ENCODE data around the gene KSR2.
"Not testable (repeated sequence)": the region's sequence is repeated elsewhere in the genome, so short reads cannot be mapped to it uniquely, and the experiment has no call there.

KSR2 gene

DNA sequence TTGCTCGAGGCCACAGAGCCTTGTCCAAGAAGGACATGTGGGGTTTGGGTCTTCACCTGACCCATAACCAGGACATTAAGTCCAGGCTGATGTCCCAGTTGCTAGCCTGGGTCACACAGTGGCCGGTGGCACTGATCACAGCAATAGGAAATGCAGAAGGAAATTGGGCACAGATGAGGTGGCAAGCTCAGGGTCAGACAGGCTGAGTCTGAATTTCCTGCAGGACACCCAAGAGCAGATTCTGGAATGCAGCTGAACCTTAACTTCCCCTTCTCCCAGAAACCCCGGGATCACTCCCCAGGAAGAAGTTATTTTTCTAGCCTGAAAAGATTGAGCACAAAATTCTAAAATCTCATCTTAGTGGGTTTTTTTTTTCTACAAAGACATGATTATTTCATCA lies 199.9 kb downstream of the KSR2 start:
- no peaks in the 10 kb centered on the region for H3K36me3 ChIP-seq (ENCODE audit: control insufficient read depth, insufficient read depth, low read length)
- H3K4me1 ChIP-seq (ENCODE audit: control insufficient read depth, insufficient read depth, low read length), result no peaks in the 10 kb centered on the region
- 92 to 93% methylated on average over 3 of the region's 3 CpGs for WGBS, 2 experiments
- H3K4me3 ChIP-seq (ENCODE audit: insufficient read depth, low read depth, low read length), result no peak overlapping the region
- no peak overlapping the region for H3K27ac ChIP-seq (ENCODE audit: insufficient read depth, low read depth, low read length, poor library complexity, severe bottlenecking)
- no peaks in the 10 kb centered on the region for H3K9me3 ChIP-seq (ENCODE audit: control insufficient read depth, low read length)
- H3K27me3 ChIP-seq (ENCODE audit: control insufficient read depth, insufficient read depth, low read length, poor library complexity, severe bottlenecking), result no peaks in the 10 kb centered on the region

DNA sequence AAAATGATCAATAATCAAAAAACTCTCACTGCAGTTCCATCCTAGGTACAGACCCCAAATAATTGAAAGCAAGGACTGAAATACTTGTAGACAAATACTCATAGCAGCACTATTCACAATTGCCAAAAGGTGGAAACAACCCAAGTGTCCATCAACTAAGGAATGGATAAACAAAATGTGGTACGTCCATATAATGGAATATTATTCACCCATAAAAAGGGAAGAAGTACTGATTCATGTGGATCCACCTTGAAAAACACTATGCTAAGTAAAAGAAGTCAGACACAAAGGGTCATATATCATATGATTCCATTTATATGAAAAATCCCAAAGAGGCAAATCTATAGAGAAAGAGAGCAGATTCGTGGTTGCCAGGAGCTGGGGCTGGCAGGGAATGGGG lies 202.8 kb downstream of the KSR2 start:
- Histone ChIP-seq H3K27me3 (ENCODE audit: control insufficient read depth, insufficient read depth, low read length, poor library complexity, severe bottlenecking) (no peaks in the 10 kb centered on the region), H3K27ac (ENCODE audit: insufficient read depth, low read depth, low read length, poor library complexity, severe bottlenecking) (no peak overlapping the region), H3K36me3 (ENCODE audit: control insufficient read depth, insufficient read depth, low read length) (no peaks in the 10 kb centered on the region), H3K9me3 (ENCODE audit: control insufficient read depth, low read length) (no peaks in the 10 kb centered on the region), H3K4me1 (ENCODE audit: control insufficient read depth, insufficient read depth, low read length) (no peaks in the 10 kb centered on the region), H3K4me3 (ENCODE audit: insufficient read depth, low read depth, low read length) (no peak overlapping the region)
- 96% methylated on average over 1 of the region's 2 CpGs for WGBS, 2 experiments

DNA sequence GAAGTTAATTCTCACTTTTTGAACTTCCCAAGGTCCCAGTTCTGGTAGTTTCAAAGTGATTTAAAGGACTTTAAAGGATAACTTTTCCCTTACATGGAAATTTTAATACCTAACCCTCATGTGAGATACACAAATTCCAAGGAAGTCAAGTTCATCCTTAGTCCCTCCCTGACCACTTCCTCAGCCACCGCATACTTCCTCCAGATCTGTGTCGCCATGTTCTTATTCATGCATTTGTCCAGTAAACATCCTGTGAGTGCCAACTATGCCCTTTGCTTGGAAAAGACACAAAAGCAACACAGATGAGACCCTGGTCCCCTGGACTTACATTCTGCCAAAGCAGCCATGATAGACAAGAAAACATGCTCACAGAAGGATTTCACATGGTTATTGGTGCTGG lies 206.6 kb downstream of the KSR2 start:
- 97 to 98% methylated on average over 2 of the region's 2 CpGs for WGBS, 2 experiments
- H3K9me3 ChIP-seq (ENCODE audit: control insufficient read depth, low read length), result no peaks in the 10 kb centered on the region
- no peaks in the 10 kb centered on the region for H3K4me1 ChIP-seq (ENCODE audit: control insufficient read depth, insufficient read depth, low read length)
- H3K36me3 ChIP-seq (ENCODE audit: control insufficient read depth, insufficient read depth, low read length), result no peaks in the 10 kb centered on the region
- H3K27ac ChIP-seq (ENCODE audit: insufficient read depth, low read depth, low read length, poor library complexity, severe bottlenecking), result no peak overlapping the region
- no peak overlapping the region for H3K4me3 ChIP-seq (ENCODE audit: insufficient read depth, low read depth, low read length)
- no peaks in the 10 kb centered on the region for H3K27me3 ChIP-seq (ENCODE audit: control insufficient read depth, insufficient read depth, low read length, poor library complexity, severe bottlenecking)

DNA sequence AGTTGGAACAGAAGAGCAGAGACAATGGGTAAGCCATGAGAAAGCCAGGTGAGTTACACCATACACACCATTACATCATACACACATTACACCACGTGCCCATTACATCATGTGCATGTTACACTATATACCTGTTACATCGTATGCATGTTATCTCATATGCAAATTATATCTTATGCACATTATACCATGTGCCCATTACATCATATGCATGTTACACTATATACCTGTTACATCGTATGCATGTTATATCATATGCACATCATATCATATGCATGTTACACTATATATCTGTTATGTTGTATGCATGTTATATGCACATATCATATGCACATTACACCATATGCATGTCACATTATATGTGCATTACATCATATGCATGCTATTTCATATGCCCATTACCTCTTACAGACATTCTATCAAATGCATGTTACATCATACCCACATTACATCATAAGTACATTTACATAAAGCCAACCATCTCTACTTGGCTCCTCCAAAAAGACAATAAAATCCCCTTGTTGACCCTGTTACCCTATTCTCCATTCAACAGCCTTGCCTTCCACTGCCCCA lies 207.2 kb downstream of the KSR2 start:
- Histone ChIP-seq H3K9me3 (ENCODE audit: control insufficient read depth, low read length) (no peaks in the 10 kb centered on the region), H3K27me3 (ENCODE audit: control insufficient read depth, insufficient read depth, low read length, poor library complexity, severe bottlenecking) (no peaks in the 10 kb centered on the region), H3K4me3 (ENCODE audit: insufficient read depth, low read depth, low read length) (no peak overlapping the region), H3K36me3 (ENCODE audit: control insufficient read depth, insufficient read depth, low read length) (no peaks in the 10 kb centered on the region), H3K4me1 (ENCODE audit: control insufficient read depth, insufficient read depth, low read length) (no peaks in the 10 kb centered on the region), H3K27ac (ENCODE audit: insufficient read depth, low read depth, low read length, poor library complexity, severe bottlenecking) (no peak overlapping the region)
- WGBS, 2 experiments, result 93 to 96% methylated on average over 3 of the region's 3 CpGs

DNA sequence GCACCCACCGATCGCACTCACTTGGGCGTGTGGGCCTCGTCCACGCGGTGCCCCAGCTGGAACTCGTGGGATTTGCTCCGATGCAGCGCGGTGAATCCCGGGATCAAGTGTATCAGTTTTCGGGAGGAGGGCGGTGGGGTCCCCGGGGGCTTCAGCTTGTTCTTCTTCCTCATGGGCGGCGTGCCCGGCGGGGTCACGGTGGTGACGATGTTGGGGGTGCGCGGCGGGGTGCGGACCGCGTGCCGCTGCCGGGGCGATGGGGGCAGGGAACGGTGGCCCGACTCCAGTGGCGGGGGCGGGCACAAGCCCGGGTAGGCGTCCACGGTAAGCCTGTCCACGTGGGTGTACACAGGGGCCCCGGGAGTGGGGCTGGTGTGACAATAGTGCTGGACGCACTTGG lies 207.8 kb downstream of the KSR2 start:
- Histone ChIP-seq H3K27ac (ENCODE audit: insufficient read depth, low read depth, low read length, poor library complexity, severe bottlenecking) (no peak overlapping the region), H3K9me3 (ENCODE audit: control insufficient read depth, low read length) (no peaks in the 10 kb centered on the region), H3K36me3 (ENCODE audit: control insufficient read depth, insufficient read depth, low read length) (no peaks in the 10 kb centered on the region), H3K4me3 (ENCODE audit: insufficient read depth, low read depth, low read length) (no peak overlapping the region), H3K4me1 (ENCODE audit: control insufficient read depth, insufficient read depth, low read length) (no peaks in the 10 kb centered on the region), H3K27me3 (ENCODE audit: control insufficient read depth, insufficient read depth, low read length, poor library complexity, severe bottlenecking) (no peaks in the 10 kb centered on the region)
- WGBS, 2 experiments, result 96 to 97% methylated on average over 39 of the region's 39 CpGs

DNA sequence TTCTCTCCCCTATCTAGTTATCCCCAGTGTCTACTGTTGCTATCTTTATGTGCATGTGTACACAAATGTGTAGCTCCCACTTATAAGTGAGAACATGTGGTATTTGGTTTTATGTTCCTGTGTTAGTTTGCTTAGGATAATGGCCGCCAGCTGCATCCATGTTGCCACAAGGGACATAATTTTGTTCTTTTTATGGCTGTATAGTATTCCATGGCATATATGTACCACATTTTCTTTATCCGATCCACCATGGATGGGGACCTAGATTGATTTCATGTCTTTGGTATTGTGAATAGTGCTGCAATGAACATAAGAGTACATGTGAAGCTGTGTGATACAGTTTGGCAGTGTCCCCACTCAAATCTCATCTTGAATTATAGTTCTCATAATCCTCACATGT lies 218.1 kb downstream of the KSR2 start:
- 86 to 96% methylated on average over 2 of the region's 2 CpGs for whole genome bisulfite sequencing, 2 experiments
- Histone ChIP-seq H3K4me3 (ENCODE audit: insufficient read depth, low read depth, low read length) (no peak overlapping the region), H3K36me3 (ENCODE audit: control insufficient read depth, insufficient read depth, low read length) (no peaks in the 10 kb centered on the region), H3K27ac (ENCODE audit: insufficient read depth, low read depth, low read length, poor library complexity, severe bottlenecking) (no peak overlapping the region), H3K9me3 (ENCODE audit: control insufficient read depth, low read length) (no peaks in the 10 kb centered on the region), H3K4me1 (ENCODE audit: control insufficient read depth, insufficient read depth, low read length) (no peaks in the 10 kb centered on the region), H3K27me3 (ENCODE audit: control insufficient read depth, insufficient read depth, low read length, poor library complexity, severe bottlenecking) (no peaks in the 10 kb centered on the region)

DNA sequence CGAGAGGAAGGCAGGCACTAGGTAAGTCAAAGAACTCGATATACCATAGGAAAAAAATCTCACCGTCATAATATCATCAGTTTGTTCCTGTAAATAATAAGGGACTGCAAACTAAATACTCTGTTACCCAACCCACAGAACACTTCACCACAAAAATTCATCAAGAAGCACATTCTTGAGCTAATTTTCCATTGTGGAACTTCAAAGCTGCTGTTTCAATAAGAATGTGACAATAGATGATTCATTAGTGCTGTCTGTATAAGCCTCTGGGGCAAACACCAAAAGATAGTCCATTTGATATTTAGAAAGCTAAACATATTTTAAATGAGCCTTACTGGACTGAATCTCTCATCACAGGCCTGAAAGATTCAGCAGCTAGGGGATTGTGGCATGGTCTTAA lies 219.4 kb downstream of the KSR2 start:
- 96 to 98% methylated on average over 3 of the region's 3 CpGs for WGBS, 2 experiments

DNA sequence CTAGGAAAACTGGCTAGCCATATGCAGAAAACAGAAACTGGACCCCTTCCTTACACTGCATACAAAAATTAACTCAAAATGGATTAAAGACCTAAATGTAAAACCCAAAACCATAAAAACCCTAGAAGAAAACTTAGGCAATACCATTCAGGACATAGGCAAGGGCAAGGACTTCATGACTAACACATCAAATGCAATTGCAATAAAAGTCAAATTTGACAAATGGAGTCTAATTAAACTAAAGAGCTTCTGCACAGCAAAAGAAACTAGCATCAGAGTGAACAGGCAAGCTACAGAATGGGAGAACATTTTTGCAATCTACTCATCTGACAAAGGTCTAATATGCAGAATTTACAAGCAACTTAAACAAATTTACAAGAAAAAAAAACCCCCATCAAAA lies 222.4 kb downstream of the KSR2 start:
- H3K4me3 ChIP-seq (ENCODE audit: insufficient read depth, low read depth, low read length); H3K36me3 ChIP-seq (ENCODE audit: control insufficient read depth, insufficient read depth, low read length); H3K9me3 ChIP-seq (ENCODE audit: control insufficient read depth, low read length); H3K27ac ChIP-seq (ENCODE audit: insufficient read depth, low read depth, low read length, poor library complexity, severe bottlenecking); H3K27me3 ChIP-seq (ENCODE audit: control insufficient read depth, insufficient read depth, low read length, poor library complexity, severe bottlenecking); H3K4me1 ChIP-seq (ENCODE audit: control insufficient read depth, insufficient read depth, low read length): not testable (repeated sequence)

More for the DNA sequence above, 219.4 kb downstream of the KSR2 start:
- Histone ChIP-seq H3K27ac (ENCODE audit: insufficient read depth, low read depth, low read length, poor library complexity, severe bottlenecking) (no peak overlapping the region), H3K36me3 (ENCODE audit: control insufficient read depth, insufficient read depth, low read length) (no peaks in the 10 kb centered on the region), H3K4me3 (ENCODE audit: insufficient read depth, low read depth, low read length) (no peak overlapping the region), H3K4me1 (ENCODE audit: control insufficient read depth, insufficient read depth, low read length) (no peaks in the 10 kb centered on the region), H3K9me3 (ENCODE audit: control insufficient read depth, low read length) (no peaks in the 10 kb centered on the region), H3K27me3 (ENCODE audit: control insufficient read depth, insufficient read depth, low read length, poor library complexity, severe bottlenecking) (no peaks in the 10 kb centered on the region)

DNA sequence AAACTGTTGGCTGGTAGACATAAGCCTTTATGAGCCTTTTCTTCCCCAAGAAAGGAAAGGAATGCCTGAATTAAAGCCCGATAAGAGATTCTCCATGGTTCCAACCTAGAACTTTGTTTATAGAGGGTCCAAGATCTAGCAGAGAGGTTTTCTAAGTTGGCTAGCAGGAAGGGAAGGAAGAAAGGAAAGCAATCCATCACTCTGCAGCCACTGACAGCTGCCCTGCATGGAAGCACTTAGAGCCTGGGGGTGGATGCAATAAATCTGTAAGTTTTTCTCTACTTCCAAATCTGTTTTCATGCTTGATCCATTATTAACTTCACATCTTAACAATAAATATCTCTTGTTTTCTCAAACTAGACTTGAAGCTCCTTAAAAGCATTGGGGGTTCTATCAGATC lies 224.4 kb downstream of the KSR2 start:
- Histone ChIP-seq H3K27me3 (ENCODE audit: control insufficient read depth, insufficient read depth, low read length, poor library complexity, severe bottlenecking) (no peaks in the 10 kb centered on the region), H3K27ac (ENCODE audit: insufficient read depth, low read depth, low read length, poor library complexity, severe bottlenecking) (no peak overlapping the region), H3K36me3 (ENCODE audit: control insufficient read depth, insufficient read depth, low read length) (no peaks in the 10 kb centered on the region), H3K4me3 (ENCODE audit: insufficient read depth, low read depth, low read length) (no peak overlapping the region), H3K9me3 (ENCODE audit: control insufficient read depth, low read length) (no peaks in the 10 kb centered on the region), H3K4me1 (ENCODE audit: control insufficient read depth, insufficient read depth, low read length) (no peaks in the 10 kb centered on the region)
- 0% methylated on average over 1 of the region's 1 CpG for WGBS, 2 experiments

DNA sequence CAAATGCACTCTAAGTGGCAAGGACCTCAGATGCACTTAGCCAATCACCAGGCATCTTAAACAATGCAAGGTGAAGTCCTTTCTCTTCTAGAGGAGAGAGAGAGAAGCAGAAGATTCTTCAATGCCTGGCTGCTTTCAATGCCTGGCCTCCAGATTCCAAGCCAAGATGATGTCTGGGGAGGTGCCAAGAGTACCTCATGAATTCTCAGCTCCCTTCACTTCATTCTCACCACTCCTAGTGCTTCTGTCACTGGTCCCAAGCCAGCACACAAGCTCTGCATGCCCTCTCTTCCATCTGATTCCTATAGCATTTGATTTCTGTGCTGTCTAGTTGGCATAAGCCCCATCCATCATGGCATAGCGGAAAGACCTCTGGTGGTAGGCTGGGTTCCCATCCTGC lies 225.0 kb downstream of the KSR2 start:
- WGBS, 2 experiments, result 92 to 95% methylated on average over 1 of the region's 1 CpG
- H3K27ac ChIP-seq (ENCODE audit: insufficient read depth, low read depth, low read length, poor library complexity, severe bottlenecking), result no peak overlapping the region
- H3K4me3 ChIP-seq (ENCODE audit: insufficient read depth, low read depth, low read length), result no peak overlapping the region
- H3K27me3 ChIP-seq (ENCODE audit: control insufficient read depth, insufficient read depth, low read length, poor library complexity, severe bottlenecking), result no peaks in the 10 kb centered on the region
- no peaks in the 10 kb centered on the region for H3K9me3 ChIP-seq (ENCODE audit: control insufficient read depth, low read length)
- H3K36me3 ChIP-seq (ENCODE audit: control insufficient read depth, insufficient read depth, low read length), result no peaks in the 10 kb centered on the region
- H3K4me1 ChIP-seq (ENCODE audit: control insufficient read depth, insufficient read depth, low read length), result no peaks in the 10 kb centered on the region

DNA sequence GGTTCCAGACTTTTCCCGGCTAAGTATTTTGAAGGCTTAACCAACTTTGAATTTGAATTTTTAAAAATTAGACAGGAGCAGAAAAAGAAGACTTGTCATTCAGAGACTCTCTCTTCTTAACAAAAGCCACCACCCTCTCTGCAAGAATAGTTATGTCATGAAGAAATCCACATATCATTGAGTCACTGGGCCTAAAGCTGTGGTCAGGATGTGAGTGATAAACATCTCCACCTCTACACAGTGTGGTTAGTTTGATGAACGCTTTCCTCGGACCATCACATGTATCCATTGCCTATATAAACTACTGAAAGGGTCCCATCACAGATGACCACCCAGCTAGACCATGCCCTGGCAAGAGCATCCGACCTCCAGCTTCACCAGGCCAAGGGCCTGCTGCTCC lies 226.1 kb downstream of the KSR2 start:
- WGBS, 2 experiments, result 93 to 97% methylated on average over 4 of the region's 4 CpGs
- H3K9me3 ChIP-seq (ENCODE audit: control insufficient read depth, low read length), result no peaks in the 10 kb centered on the region
- H3K27ac ChIP-seq (ENCODE audit: insufficient read depth, low read depth, low read length, poor library complexity, severe bottlenecking), result no peak overlapping the region
- no peaks in the 10 kb centered on the region for H3K36me3 ChIP-seq (ENCODE audit: control insufficient read depth, insufficient read depth, low read length)
- H3K27me3 ChIP-seq (ENCODE audit: control insufficient read depth, insufficient read depth, low read length, poor library complexity, severe bottlenecking), result no peaks in the 10 kb centered on the region
- H3K4me1 ChIP-seq (ENCODE audit: control insufficient read depth, insufficient read depth, low read length), result no peaks in the 10 kb centered on the region
- no peak overlapping the region for H3K4me3 ChIP-seq (ENCODE audit: insufficient read depth, low read depth, low read length)

Data from ectodermal cell (in vitro differentiated cells).